IPS-18c (cell line): ENCODE results near the gene ST3GAL6.
"Not testable (repeated sequence)": the region's sequence is repeated elsewhere in the genome, so short reads cannot be mapped to it uniquely, and the experiment has no call there.

Experiments
- H3K4me3 ChIP-seq: 2 replicates; pipeline ENCODE4 v1.7.0; 2013; ENCODE audit warnings: low read depth, mild to moderate bottlenecking, low read length, moderate library complexity; ENCODE audit not compliant: insufficient read depth
- H3K9me3 ChIP-seq: one replicate; pipeline ENCODE4 v1.6.1; 2013; ENCODE audit warnings: mild to moderate bottlenecking, low read length, moderate library complexity; ENCODE audit not compliant: control insufficient read depth, insufficient read depth

ST3GAL6 gene

GRCh38 chr3:98809557-98809956 is 46.4 kb downstream of the ST3GAL6 start:
- Histone ChIP-seq H3K4me3 (no peak overlapping the region), H3K9me3 (no peaks in the 10 kb centered on the region)

- no peaks in the 10 kb centered on the region for H3K9me3 ChIP-seq
- H3K4me3 ChIP-seq = no peak overlapping the region
Observed at GRCh38 chr3:98811048-98811447, 47.9 kb downstream of the ST3GAL6 start.

DNA sequence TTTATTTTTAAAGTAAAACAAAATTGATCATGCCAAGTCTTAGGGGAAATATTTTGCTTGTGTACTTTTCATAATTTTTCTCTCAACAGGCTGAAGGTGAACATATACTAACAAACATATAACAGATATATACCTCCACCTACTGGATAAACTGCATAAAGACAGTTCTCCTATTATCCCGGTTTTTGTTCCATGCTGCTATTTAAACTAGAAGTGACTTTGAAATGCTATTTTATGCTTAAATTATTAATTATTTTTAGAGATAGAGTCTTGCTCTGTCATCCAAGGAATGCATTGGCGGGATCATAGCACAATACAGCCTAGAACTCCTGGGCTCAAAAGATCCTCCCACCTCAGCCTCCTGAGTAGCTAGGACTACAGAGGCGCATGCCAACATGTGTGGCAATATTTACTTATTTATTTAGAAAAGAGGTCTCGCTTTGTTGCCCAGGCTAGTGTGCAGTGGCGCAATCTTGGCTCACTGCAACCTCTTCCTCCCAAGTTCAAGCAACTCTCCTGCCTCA is 49.8 kb downstream of the ST3GAL6 start:
- Histone ChIP-seq H3K4me3 (no peak overlapping the region), H3K9me3 (no peaks in the 10 kb centered on the region)

- no peaks in the 10 kb centered on the region for H3K9me3 ChIP-seq
- H3K4me3 ChIP-seq = no peak overlapping the region
Observed at GRCh38 chr3:98814817-98815420, 51.8 kb downstream of the ST3GAL6 start.

DNA sequence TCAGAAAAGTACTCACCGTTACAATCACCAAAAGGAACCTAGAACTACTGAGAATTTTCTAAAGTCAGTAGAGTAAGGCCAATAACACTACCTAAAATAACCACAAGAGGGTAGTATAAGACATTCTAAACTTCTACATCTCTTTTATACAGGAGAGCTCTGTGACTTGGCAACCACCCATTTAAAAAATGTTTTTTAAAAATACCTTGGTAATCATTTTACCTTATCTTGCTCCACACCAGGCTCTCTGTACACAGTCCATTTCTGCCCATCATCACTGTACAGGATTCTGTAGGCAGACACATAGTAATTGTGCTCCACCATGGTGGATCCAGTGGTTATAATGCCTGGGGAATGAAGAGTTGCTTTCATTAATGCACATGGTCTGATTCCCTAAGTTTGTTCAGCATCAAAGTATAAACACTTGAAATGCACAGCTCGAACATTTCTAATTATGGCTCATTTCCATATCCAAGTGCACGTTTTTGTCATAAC is 54.5 kb downstream of the ST3GAL6 start:
- no peak overlapping the region for H3K4me3 ChIP-seq

DNA sequence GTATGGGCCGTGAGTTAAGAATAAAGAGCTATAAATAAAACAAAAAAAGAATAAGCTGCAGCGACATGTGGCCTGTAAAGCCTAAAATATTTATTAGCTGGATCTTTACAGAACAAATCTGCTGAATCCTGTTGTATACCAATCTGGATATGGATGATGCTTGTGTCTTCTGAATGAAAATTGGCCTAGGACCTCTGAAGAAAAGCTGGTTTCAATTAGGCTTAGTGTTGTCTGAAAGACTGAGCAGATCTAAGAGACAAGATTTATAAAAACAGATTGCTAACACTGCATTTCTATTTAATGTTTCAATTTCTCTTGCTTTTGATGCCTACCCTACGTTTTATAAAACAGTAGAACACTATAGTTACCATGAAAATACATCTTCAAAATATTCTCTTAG is 57.9 kb downstream of the ST3GAL6 start:
- Histone ChIP-seq H3K4me3 (no peak overlapping the region), H3K9me3 (no peaks in the 10 kb centered on the region)

More for the DNA sequence above, 54.5 kb downstream of the ST3GAL6 start:
- H3K9me3 ChIP-seq = no peaks in the 10 kb centered on the region

DNA sequence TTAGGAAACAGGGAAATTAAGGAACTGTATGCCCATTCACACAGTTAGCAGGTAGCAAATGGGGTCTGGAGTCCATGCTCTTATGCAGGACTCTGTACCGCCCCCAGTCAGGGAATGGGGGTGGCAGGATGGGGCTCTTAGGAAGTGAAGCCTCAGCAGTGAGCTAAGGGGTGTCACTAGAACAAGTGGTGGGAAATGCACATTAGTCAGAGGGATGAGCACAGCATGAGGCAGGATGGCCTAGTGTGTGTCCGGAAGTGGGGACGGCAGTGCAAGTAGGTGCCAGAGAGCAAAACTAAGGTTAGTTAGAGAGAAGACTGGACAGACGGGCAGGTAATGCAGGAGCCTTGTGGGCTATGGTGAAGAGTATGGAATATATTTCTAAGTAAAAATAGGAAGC is 60.7 kb downstream of the ST3GAL6 start:
- H3K4me3 ChIP-seq = no peak overlapping the region
- no peaks in the 10 kb centered on the region for H3K9me3 ChIP-seq

GRCh38 chr3:98824256-98824655 is 61.1 kb downstream of the ST3GAL6 start:
- Histone ChIP-seq H3K9me3 (no peaks in the 10 kb centered on the region), H3K4me3 (no peak overlapping the region)

DNA sequence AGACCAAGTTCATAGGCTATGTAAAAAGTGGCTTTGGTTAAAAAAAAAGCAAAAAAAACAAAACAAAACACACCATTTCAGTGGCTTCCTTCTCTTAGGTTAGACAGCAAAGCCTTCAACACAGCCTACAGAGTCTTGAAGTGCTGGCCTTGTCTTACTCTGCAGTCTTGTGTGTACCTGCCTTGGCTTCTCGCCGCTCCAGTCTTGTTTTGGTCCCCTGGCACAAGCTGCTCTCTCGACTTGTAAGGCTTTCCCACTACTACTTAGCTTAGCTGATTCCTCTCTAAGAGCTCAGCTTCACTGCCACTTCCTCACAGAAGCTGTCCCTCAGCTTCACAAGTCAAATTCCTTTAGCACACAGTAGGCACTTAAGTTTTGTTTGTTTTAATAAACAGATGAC is 63.0 kb downstream of the ST3GAL6 start:
- Histone ChIP-seq H3K9me3 (no peaks in the 10 kb centered on the region), H3K4me3 (no peak overlapping the region)

- no peaks in the 10 kb centered on the region for H3K9me3 ChIP-seq
- no peak overlapping the region for H3K4me3 ChIP-seq
Observed at GRCh38 chr3:98827221-98827920, 64.2 kb downstream of the ST3GAL6 start.

GRCh38 chr3:98829246-98829832 is 66.2 kb downstream of the ST3GAL6 start:
- H3K4me3 ChIP-seq = no peak overlapping the region
- peaks cover 4% of the 10 kb centered on the region for H3K9me3 ChIP-seq

- H3K4me3 ChIP-seq, H3K9me3 ChIP-seq: not testable (repeated sequence)
Observed at GRCh38 chr3:98831060-98831459, 67.9 kb downstream of the ST3GAL6 start.

DNA sequence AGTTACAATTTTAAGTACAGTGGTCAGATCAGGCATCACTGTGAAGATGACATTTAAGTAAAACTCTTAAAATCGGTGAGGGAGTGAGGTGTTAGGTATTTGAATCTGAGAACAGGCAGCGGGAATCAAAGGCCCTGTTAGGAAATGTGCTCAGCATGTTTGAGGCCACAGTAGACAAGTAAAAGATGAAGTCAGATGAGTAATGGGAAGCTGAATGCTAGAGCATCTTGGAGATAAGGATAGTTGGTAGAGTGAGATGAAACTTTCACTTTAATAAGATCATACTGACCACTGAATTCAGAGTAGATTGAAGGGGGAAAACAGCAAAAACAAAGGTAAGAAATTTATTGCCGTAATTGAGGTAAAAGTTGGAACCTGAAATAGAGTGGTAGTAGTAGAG is 76.7 kb downstream of the ST3GAL6 start:
- Histone ChIP-seq H3K9me3 (no peaks in the 10 kb centered on the region), H3K4me3 (no peak overlapping the region)

DNA sequence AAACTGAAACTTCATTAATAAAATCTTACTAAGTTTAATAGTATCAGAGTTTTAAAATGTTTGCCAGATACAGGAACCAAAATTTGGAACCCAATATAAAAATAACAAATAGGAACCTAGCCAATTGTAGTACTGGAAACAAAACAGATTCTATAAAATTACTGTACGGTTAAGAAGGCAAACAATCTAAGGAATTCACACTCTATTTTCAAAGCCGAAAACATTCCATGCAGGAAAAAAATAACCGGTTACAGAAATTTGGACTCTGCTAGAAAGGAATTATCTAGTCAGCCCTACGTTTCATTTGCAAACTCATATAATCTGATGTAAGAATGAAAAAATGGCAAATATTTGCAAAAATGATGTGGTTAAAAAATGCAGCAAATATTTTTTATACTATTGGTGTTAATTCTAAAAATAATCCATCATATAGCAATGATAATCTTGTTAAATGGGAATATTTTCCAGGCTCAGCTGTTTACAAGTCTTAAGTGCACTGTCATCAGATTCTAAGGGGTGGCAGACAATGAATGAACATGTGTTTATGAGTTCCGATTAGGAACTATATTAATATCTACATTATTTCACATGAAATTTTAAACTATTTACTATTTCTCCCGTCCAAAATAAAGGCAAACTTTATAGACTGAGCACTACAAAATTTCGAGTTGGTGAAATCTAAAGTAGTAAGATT is 80.3 kb downstream of the ST3GAL6 start:
- no peaks in the 10 kb centered on the region for H3K9me3 ChIP-seq
- H3K4me3 ChIP-seq = no peak overlapping the region
